PFSK-1 (cell line): ENCODE measurements around the gene NKX1-2.

Experiments
- REST ChIP-seq, 2 experiments: IDR thresholded peaks; 2 replicates each; pipeline versions ENCODE4 v1.6.1 to v1.8.0; 2011 to 2012; ENCODE audit warnings: low read depth in 2 of 2, low read length in 2 of 2, control low read depth in 1 of 2, inconsistent platforms in 1 of 2, mild to moderate bottlenecking in 1 of 2, moderate library complexity in 1 of 2; ENCODE audit not compliant: insufficient read depth in 1 of 2
- SIN3A ChIP-seq: IDR thresholded peaks from 2 replicates; pipeline ENCODE4 v1.6.1; 2012; ENCODE audit warnings: mild to moderate bottlenecking, low read length, moderate library complexity, borderline replicate concordance; ENCODE audit not compliant: insufficient read depth

GRCh38 chr10:124425227-124425962 is 24.4 kb downstream of the NKX1-2 start:
- TF ChIP-seq SIN3A (no peak), REST (IDR thresholded peaks at IDR 0.05; ENCODE audit: insufficient read depth in 1 of 2, low read depth in 2 of 2, low read length in 2 of 2) (no peak)
